OCI-LY1 (cell line): ENCODE data around the gene MED26.

ENCODE experiments used
- H2AFZ ChIP-seq: fragments of 200-600 bp; sonication (generic), shearing (Covaris generic); 2 replicates; pipeline ENCODE4 v1.6.0; 2014; ENCODE audit warnings: antibody characterized with exemption, mild to moderate bottlenecking, low read length
- H3F3A ChIP-seq: fragments of 200-600 bp; sonication (generic), shearing (Covaris generic); 2 replicates; pipeline ENCODE4 v1.6.0; 2014; ENCODE audit warnings: mild to moderate bottlenecking, antibody characterized with exemption, low read length, moderate library complexity; ENCODE audit not compliant: insufficient read depth
- H3K27ac ChIP-seq: fragments of 200-600 bp; sonication (generic); 2 replicates; pipeline ENCODE4 v1.5.1; 2014; ENCODE audit warnings: low read length, mixed run types, mild to moderate bottlenecking, low read depth; ENCODE audit not compliant: poor library complexity, severe bottlenecking
- H3K27me3 ChIP-seq: fragments of 200-600 bp; sonication (generic); 2 replicates; pipeline ENCODE4 v1.6.0; 2014; ENCODE audit warnings: antibody characterized with exemption, mild to moderate bottlenecking, low read length, moderate library complexity; ENCODE audit not compliant: insufficient read depth
- H3K36me3 ChIP-seq: fragments of 200-600 bp; sonication (generic); 2 replicates; pipeline ENCODE4 v1.6.1; 2014; ENCODE audit warnings: mild to moderate bottlenecking, antibody characterized with exemption, low read length, moderate library complexity, mixed read lengths; ENCODE audit not compliant: insufficient read depth
- H3K4me1 ChIP-seq: fragments of 200-600 bp; sonication (generic); 2 replicates; pipeline ENCODE4 v1.5.1; 2014; ENCODE audit warnings: mild to moderate bottlenecking, low read length, moderate library complexity; ENCODE audit not compliant: insufficient read depth, severe bottlenecking
- H3K4me2 ChIP-seq: fragments of 200-600 bp; sonication (generic), shearing (Covaris generic); 2 replicates; pipeline ENCODE4 v1.6.1; 2014; ENCODE audit warnings: low read length
- H3K4me3 ChIP-seq: fragments of 200-600 bp; sonication (generic); 2 replicates; pipeline ENCODE4 v1.5.1; 2014; ENCODE audit warnings: low read length, low read depth, mild to moderate bottlenecking, mixed read lengths; ENCODE audit not compliant: poor library complexity, severe bottlenecking
- H3K79me2 ChIP-seq: fragments of 200-600 bp; shearing (Covaris generic); 2 replicates; pipeline ENCODE4 v1.6.1; 2016; ENCODE audit warnings: mixed run types, low read length, mixed read lengths; ENCODE audit not compliant: insufficient read depth
- H3K9ac ChIP-seq: fragments of 200-600 bp; sonication (generic), shearing (Covaris generic); 2 replicates; pipeline ENCODE4 v1.6.1; 2014; ENCODE audit warnings: mild to moderate bottlenecking, low read length, mixed read lengths
- H3K9me2 ChIP-seq: fragments of 200-600 bp; sonication (generic), shearing (Covaris generic); 2 replicates; pipeline ENCODE4 v1.6.1; 2014; ENCODE audit warnings: low read depth, mild to moderate bottlenecking, low read length, mixed read lengths
- H3K9me3 ChIP-seq: fragments of 200-600 bp; shearing (Covaris generic); 2 replicates; pipeline ENCODE4 v1.6.1; 2014; ENCODE audit warnings: low read length, mixed read lengths
- H4K20me1 ChIP-seq: fragments of 200-600 bp; sonication (generic), shearing (Covaris generic); 2 replicates; pipeline ENCODE4 v1.6.0; 2016; ENCODE audit warnings: mild to moderate bottlenecking, low read length; ENCODE audit not compliant: insufficient read depth
- CTCF ChIP-seq: fragments of 200-600 bp; sonication (generic), shearing (Covaris generic); IDR thresholded peaks from 2 replicates; pipeline ENCODE4 v1.5.1; 2017; ENCODE audit warnings: mild to moderate bottlenecking, antibody characterized with exemption, low read length, moderate library complexity, mixed read lengths
- EZH2 ChIP-seq: fragments of 200-600 bp; sonication (generic), shearing (Covaris generic); IDR thresholded peaks from 2 replicates; pipeline ENCODE4 v1.8.0; 2017; ENCODE audit warnings: borderline replicate concordance, mixed run types, mild to moderate bottlenecking, antibody characterized with exemption, low read length, moderate library complexity, mixed read lengths

Gene MED26

GRCh38 chr19:16605115-16605514, 22.9 kb downstream of the MED26 start:
- H3K4me2 ChIP-seq = peak overlapping the region; percentile 47
- H3K36me3 ChIP-seq = peaks cover 8% of the 10 kb centered on the region; the same call in 1 of the 2 replicates
- H3K9me2 ChIP-seq = no peaks in the 10 kb centered on the region
- peaks cover 85% of the 10 kb centered on the region for H3K4me1 ChIP-seq
- peaks cover 90% of the 10 kb centered on the region for H3K79me2 ChIP-seq
- no peak overlapping the region; the same call in 1 of the 2 replicates for H3K9ac ChIP-seq
- H3K9me3 ChIP-seq = no peaks in the 10 kb centered on the region
- no peaks in the 10 kb centered on the region for H4K20me1 ChIP-seq
- no peaks in the 10 kb centered on the region for H3F3A ChIP-seq
- no peak overlapping the region for H2AFZ ChIP-seq
- TF ChIP-seq EZH2 (no peak), CTCF (no peak)
- peak overlapping the region; percentile 65 for H3K27ac ChIP-seq
- no peaks in the 10 kb centered on the region for H3K27me3 ChIP-seq
- H3K4me3 ChIP-seq = no peak overlapping the region

- Histone ChIP-seq H3K4me2 (peak overlapping the region; percentile 47; the same call in 1 of the 2 replicates), H3K36me3 (peaks cover 8% of the 10 kb centered on the region; the same call in 1 of the 2 replicates), H3K27me3 (no peaks in the 10 kb centered on the region), H3F3A (no peaks in the 10 kb centered on the region), H4K20me1 (no peaks in the 10 kb centered on the region), H3K4me3 (no peak overlapping the region), H3K4me1 (peaks cover 85% of the 10 kb centered on the region), H3K9me2 (no peaks in the 10 kb centered on the region), H2AFZ (no peak overlapping the region), H3K9me3 (no peaks in the 10 kb centered on the region), H3K9ac (no peak overlapping the region; the same call in 1 of the 2 replicates), H3K27ac (peak overlapping the region; percentile 65), H3K79me2 (peaks cover 87% of the 10 kb centered on the region)
- TF ChIP-seq EZH2 (no peak), CTCF (no peak)
These were observed 23.4 kb downstream of the MED26 start for GRCh38 chr19:16604615-16605014.

- H3K27ac ChIP-seq = peak overlapping the region; percentile 10
- H3K9ac ChIP-seq = no peak overlapping the region; the same call in 1 of the 2 replicates
- H3K36me3 ChIP-seq = peaks cover 8% of the 10 kb centered on the region; the same call in 1 of the 2 replicates
- H3F3A ChIP-seq = no peaks in the 10 kb centered on the region
- no peaks in the 10 kb centered on the region for H4K20me1 ChIP-seq
- H3K4me2 ChIP-seq = no peak overlapping the region; the same call in 1 of the 2 replicates
- H3K4me3 ChIP-seq = no peak overlapping the region
- no peaks in the 10 kb centered on the region for H3K27me3 ChIP-seq
- H3K9me3 ChIP-seq = no peaks in the 10 kb centered on the region
- H3K4me1 ChIP-seq = peaks cover 85% of the 10 kb centered on the region
- no peaks in the 10 kb centered on the region for H3K9me2 ChIP-seq
- H3K79me2 ChIP-seq = peaks cover 84% of the 10 kb centered on the region
- TF ChIP-seq EZH2 = no peak
- TF ChIP-seq CTCF = no peak
- no peak overlapping the region for H2AFZ ChIP-seq
These were observed 24.9 kb downstream of the MED26 start for GRCh38 chr19:16603090-16603489.
